Ovary (tissue), 3 donors: ENCODE measurements around the gene PADI1.

Experiments
- CTCF ChIP-seq, 3 donors: fragments of 450-650 bp in 2 of 3; fragments of 200-600 bp in 1 of 3; IDR thresholded peaks; one replicate each; pipeline versions ENCODE4 v1.5.1 to v1.8.0; 2016 to 2022; ENCODE audit warnings: antibody characterized with exemption in 3 of 3, mild to moderate bottlenecking in 1 of 3
- EP300 ChIP-seq: sonication (generic); formaldehyde crosslinking; IDR thresholded peaks from one replicate; pipeline ENCODE4 v1.6.1; 2017; ENCODE audit warnings: antibody characterized with exemption
- POLR2A ChIP-seq: fragments of 450-650 bp; IDR thresholded peaks from one replicate; pipeline ENCODE4 v1.6.1; 2017; ENCODE audit warnings: antibody characterized with exemption, mild to moderate bottlenecking, moderate library complexity
- donor health status: DM: no; HTN: no; CAD: no.

DNA sequence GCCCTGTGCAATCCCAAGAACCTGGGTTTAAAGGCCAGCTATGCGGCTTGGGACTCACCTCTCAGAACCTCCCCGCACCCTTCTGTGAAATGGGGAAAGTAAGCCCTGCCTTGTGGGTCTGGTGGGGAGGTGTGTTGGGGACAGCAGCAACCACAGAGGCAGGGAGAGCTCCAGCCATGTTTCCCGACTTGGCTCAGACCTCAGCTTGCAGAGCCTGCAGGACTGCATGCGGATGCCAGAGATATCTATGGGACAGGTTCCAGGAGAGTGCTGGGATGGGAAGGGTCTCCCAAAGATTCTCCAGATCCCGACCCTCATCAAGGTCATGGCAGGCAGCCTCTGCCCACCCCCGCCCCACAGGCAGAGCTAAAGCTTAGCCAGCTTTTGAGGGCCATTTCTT lies 20.2 kb downstream of the PADI1 start:
- no peak for TF ChIP-seq CTCF (IDR thresholded peaks at IDR 0.05)
- TF ChIP-seq POLR2A = no peak
- no peak for TF ChIP-seq EP300
